ENCODE results near the gene PLCH2.

The PLCH2 gene

DNA sequence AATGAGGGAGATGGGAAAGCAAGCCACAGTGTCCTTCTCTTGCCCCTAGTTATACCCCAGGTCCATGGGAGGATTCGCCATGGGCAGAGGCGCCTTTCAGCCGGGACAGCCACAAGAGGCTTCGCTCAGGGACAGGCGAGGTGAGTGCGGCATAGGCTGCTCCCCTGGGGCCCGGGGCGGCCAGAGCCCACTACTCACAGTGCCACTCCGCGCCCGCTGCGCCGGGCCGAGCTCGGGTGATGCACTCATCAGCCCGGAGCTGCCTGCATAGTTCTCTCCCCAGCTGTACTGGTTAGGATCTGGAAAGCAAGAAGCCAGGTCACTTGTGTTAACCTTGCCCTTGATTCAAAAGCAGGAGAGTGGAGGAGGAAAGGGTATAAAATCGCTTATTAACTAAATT is 41.9 kb downstream of the PLCH2 start:
- DNase-seq: no peak

DNA sequence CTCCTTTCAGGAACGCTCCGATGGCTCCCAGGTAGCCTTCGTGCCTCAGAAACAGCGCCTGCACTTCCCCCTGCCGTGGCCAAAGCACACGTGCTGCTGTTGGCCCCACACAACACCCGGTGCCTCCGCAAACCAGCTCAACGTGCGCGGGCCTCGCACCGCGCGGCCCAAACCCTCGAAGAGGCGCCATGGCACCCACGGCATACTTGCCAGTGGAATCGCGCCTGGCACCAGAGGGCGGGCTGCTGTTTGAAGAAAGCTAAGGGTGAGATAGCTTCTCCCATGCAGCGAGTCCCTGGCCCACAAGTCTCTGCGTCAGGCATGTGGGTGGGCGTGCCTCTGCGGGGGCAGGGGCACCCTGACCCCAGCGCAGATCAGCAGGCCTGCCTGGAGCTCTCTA is 42.4 kb downstream of the PLCH2 start:
- no peak for DNase-seq

DNA sequence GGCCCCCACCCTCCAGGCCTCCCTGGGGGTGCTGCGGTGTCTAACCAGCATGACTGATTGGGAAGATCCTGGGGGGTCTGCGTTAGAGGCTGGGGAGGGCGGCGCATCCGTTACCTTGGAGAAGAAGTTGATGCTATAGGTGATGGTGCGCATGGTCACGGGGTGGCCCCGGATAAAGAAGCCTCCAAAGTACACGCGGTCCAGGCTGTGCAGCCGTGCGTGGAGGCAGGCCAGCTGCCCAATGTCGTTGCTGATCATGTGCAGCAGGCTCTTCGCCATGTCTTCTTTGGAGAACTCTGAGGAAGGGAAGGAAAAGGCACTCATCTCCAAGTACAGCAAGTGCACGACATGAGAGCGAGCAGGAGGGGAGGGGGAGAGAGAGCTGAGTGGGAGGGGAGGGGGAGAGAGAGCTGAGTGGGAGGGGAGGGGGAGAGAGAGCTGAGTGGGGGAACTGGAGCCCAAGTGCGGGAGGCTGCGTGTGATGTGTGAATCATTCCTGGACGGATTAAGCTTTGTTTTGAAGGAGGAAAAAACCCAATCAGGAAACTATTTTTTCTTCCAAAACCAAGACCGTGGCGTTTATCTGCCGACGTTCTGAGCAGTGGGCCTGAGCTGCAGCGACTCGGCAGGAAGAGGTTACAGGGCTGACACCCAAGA is 43.1 kb downstream of the PLCH2 start:
- no peak for DNase-seq

DNA sequence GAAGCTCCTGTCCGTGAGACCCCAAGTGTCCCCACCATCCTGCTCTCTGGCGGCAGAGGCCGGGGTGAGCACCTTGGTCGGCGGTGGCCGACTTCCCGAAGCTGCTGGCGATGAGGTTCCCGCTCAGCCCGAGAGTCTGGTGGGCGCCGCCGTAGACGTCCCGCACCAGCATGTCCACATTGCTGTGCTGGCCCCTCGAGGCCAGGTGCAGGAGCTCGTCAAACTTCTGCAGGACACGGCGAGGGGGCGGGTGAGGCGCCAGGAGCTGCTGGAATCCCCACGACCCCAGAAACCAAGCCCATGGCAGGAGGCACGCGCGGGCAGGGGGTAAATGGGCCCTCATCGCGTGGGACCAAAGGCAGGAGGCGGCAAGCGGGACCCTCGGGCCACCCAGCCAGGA is 43.6 kb downstream of the PLCH2 start:
- no peak for DNase-seq

DNA sequence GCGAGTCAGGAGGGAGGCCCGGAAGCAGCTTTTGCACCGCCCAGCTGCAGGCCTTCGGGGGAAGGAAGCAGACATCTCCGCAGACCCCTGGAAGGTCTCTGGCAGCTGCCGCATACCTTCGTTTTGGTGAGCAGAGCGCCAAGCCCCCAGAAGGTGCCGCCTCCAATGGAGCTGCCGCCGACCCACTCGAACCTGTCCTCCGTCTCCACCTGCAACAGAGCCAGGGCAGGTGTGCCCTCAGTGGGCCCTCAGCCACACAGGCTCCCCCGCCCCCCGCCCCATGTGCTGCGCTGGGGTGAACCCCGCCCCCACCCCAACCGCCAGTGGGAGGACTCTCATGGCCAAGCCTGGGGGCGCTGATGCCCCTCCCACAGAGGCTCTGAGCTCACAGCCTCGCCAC is 44.1 kb downstream of the PLCH2 start:
- DNase-seq: no peak

DNA sequence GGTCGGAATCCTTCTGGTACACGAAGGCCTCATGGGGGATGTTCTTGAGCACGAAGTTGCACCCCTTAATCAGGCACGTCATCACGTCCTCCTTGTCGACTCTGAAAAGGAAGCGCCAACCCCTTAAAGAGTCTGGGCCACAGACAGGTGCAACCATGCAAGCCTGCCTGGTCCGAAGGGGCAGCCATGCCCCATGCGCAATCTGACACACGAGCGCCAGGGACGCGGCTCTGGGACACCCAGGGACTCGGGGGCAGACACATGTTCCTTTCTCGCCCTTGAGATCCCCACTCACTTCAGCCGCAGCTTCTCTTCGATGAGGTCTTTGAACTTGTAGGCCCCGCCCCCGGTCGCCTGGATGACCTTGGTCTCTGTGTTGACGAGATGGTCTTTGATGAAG is 44.7 kb downstream of the PLCH2 start:
- DNase-seq: no peak

DNA sequence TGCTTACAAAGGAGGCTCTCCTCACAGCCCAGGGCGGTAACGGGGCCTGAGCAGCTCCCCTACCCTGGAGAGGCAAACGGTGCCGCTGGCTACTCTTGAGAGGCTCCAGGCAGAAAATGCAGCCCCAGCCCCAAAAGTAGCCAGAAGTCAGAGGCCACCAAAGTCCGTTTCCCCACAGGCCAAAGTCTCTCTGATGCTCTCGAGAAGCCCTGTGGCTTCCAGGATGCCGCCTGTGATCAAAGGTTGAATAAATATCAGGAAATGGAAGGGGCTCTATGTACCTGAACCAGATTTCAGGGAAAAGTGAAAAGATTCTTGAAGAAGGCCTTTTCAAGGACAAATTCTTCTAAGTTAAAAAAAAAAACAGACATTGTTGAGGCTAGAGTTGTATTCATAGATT is 46.1 kb downstream of the PLCH2 start:
- no peak for DNase-seq

DNA sequence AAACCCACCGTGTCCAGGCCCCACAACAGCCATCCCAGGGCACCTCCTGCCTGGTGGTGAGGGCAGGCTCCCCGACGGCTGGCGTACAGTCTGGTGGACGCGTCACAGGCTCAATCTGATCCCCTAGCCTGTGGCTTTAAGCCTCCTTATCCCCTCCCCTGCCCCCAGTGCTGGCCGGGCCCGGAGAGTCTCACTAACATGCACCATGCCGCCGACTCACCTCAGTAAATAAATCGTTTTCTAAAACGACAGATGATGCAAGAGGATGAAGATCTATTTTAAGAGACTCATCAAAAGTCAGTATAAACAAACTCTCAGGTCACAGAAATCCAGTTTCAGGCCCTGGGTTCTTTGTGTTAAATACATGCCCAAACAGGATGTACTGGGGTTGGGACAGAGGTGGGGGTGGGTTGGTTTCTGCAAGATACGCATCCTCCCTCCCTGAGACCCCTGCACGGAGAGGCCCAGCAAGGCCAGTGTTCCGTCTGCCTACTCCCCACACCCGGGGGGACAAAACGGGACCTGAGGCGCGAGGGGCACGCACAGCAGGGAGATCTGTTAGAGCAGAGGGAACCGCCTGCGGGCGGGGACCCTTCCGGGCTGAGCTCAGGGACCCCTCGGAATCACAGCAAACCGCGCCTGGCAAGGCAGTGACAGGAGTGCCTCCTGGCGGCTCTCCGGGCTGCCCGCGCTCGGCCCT is 47.3 kb downstream of the PLCH2 start:
- DNase-seq: no peak

DNA sequence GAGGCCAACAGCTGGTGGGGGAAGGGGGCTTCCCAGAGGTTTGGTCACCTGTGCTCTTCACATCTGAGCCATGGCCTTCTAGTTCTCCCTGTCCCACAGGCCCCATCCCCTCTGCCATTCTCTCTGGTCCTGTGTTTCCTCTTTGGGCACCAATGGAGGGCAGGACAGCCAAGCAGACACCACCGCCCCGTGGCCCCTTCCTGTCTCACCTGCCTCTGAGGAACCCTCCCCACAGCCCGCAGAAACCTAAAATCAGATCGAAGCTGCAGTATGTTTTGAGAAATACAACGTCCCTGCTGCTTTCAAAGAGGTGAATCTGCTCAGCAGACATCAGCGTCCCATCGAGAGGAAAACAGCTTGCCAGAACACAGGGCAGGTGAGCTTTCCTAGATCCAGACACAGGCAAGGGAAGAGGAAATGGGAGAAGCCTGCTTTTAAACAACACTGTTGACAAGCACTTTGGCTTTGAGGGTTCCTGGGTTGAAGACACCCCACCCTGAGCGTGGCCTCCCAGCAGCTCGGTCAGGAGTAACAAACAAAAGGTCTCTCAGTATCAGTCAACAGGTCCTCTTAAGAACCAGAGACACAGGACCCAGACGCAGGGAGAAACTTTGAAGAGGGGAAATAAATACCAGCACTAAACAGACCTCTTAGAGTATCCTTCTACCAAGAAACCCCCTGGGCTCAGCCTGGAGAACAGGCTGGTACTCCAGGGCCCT is 48.0 kb downstream of the PLCH2 start:
- DNase-seq: no peak

DNA sequence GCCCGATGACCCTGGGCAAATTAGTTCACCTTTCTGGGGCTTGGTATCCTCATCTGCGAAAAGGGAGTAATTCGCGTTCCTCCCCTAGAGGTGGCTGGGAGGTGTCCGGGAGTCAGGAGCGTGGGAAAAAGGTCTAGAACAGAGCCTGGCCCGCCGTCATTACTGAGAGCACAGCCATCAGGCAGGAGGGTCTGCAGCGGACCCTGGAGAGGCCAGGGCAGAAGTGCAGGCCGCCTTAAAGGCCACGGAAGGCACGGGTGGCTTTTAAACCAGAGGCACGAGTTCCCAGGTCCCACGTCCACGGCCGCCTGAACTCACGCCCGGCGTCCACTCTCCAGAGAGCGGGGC is 49.5 kb downstream of the PLCH2 start:
- no peak for DNase-seq

DNA sequence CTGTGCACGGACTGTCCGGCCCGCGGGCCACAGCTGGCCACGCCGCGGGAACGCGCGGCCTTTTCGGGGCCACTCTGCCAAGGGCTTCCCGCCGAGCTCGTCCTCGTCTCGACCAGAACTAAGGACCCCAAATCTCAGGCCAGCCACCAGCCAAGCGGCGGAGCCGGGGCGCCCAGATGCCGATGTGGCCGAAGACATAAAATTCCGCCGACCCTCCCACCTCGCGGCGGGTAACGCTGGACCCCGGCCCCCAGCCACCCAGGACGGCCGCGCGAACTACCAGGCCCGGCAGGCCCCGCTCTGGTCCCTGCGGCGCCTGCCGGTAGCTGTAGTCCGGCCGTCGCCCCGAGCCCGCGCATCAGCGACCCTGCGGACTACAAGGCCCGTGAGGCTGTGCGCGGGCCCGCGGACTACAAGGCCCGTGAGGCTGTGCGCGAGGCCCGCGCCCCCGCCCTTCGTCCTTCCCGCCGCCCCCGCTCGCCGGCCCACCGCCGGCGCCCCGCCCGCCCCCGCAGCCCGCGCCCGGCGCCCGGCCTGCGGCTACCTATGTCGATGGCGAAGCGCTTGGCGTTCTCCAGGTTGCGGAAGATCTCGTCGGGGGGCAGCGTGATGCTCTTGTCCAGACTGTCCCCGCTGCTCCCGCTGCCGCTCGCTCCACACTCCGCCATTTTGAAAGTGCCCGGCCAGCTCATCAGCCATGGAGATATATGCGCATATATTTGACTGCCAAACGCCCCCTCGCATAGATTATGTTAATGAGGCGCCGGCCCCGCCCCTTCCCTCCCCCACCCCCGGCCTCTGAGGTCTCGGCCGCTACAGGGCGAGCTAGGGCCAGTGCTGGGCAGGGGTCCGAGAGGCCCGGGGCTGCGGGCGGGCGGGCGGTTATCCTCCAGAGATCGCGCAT is 50.1 kb downstream of the PLCH2 start, which contains the start of gene PANK4:
PANK4 (minus strand) TSS at position 677 of the 904 bp plus-strand sequence; CDS start at position 668, 9 bp downstream.
- peak; percentile 94 for DNase-seq

DNA sequence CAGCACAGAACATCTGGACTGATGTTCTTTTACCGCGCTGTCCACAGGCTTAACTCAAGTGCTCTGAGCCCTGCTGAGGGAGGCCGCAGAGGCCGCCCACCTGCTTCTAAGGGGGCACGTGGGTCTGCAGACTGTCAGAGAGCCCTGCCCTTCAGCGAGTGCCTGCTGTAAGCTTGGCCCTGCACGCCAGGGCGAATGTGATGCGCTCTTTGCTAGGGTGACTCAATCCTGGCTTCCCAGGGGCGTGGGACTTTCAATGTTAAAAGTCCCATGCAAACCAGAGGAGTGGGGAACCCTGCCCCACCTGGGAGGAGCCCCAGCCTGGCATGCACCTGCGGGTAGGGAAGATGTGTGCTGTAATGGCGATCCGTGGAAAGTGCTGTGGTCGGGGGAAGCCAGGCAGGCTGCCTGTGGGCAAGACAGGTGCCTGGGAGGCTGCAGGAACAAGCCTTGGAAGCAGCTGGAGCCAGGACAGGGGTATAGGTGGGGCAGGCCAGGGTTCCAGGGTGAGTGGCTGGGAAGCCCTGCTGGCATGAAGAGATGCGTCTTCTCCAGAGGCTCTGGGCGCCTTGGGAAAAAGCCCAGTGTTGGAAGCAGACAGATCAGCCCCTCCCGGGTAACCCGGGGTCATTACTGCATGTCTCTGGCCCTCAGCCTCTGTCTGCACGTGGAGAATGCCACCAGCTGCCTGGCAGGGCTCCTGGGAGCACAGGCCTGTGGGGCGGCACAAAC is 50.9 kb downstream of the PLCH2 start:
- DNase-seq: no peak

DNA sequence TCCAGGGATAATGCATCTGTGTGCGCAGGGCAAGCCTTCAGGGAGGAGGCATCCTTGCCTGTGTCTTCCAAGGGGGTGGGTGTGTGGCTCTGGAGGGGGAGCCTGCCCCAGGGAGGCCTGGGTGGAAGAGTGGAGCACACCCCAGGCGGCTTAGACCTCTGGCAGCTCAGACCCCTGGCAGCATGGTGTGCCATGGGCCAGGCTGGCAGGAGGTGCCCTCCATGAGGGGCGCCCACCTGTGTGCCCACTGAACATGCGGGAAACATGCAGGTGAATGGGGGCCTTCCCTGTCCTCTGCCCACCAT is 51.4 kb downstream of the PLCH2 start:
- DNase-seq: no peak

DNA sequence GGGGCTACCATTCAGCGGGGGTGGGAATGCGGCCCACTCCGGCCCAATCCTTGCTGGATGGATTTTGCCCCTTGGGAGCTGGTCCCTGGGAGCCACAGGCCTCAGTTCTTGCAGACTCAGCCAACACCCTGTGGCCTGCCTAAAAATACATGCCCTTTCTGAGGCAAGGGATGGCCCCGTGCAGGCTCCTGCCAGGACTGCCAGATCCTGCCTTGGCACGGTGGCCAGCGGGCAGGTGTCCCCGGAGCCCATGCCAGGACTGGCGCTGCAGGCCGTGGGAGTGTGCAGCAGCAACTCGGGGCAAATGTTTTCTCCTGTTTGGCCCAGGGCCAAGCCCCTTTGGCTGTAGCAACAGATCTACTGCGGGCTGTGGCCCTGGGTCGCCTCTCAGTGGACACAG is 51.9 kb downstream of the PLCH2 start:
- no peak for DNase-seq

DNA sequence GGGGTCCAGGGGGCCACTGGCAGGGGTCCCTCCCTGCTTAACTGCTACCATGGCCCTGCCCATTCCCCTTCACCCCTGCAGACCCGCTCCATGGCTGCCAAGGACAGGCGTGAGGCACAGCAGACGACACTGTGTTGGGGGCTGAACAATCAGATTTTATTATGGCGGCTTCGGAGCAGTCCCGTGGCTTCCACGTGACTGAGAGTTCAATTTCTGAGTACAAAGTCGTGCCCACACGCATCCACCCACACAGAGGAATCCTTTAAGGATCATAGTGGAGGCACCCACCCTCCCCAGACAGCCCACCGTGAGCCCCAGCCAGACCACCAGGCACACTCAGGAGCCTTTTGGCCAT is 52.5 kb downstream of the PLCH2 start:
- no peak for DNase-seq

DNA sequence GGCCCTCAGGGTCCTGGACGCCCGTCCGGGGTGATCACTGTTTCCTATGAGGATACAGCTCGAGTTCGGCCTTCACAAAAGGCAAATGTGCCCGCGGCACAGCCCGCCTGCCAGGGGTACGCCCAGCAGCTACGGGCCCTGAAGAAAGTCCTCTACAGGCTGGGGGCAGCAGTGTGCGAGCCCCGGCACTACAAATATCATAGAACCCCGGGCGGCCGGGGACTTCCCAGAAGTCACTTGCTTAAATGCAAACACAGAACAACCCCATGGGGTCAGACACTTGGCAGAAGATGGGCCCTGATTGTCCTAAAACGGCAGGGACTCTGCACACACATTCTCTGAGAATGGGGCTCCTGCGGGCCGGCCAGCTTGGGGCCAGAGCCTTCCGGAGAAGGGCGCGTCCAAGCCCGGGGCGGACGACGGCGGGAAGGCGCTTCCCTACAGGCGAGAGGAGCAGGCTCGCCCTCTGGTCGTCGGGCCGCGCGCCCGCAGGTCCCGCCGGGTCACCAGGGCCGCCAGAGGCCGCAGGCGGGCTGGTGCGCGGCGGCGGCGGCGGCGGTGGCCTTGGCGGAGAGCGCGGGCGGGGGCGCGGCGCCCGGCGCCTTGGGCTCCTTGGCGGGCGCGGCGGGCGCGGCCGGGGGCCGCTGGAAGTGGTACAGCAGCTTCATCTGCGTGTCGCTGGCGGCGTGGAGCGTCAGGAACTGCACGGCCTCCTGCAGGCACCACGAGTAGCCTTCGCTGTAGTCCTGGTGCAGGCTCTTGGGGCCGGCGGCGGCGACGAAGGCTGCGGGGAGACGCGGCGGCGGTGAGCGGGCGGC is 53.1 kb downstream of the PLCH2 start:
- no peak for DNase-seq

DNA sequence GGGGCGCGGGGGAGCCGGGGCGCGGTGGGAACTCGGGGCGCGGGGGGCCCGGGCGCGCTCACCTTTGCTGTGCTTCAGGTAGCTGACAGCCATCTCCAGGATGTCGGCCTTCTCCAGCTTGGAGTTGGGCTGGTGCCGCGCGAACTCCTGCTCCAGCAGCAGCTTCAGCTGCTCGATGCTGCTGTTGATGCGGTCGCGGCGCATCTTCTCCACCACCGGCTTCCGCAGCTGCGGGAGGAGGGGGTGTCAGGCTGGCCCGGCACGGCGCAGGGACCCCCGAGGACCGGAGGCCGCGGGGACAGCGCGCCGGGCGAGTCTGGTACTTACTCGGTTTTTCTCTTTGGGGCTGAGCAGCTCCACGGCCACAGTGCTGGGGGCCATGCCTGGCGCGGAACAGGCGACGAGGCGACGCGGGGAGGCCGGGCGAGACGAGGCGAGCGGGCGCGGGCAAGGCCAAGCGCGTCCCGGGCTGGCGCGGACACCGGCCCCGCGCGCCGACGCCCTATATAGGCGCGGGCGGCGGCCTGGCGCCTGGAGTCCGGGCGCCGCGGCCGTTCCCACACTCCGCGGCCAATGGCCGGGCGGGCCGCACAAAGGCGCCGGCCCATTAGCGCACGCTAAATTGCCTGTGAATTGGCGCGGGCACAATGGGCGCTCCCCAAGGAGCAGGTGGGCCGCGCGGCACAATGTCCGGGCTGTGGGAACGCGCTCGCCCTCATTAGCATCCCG is 53.9 kb downstream of the PLCH2 start, which contains the start of gene HES5:
HES5 (minus strand) TSS at position 480 of the 729 bp plus-strand sequence; CDS start at position 381, 99 bp downstream.
- DNase-seq: no peak

DNA sequence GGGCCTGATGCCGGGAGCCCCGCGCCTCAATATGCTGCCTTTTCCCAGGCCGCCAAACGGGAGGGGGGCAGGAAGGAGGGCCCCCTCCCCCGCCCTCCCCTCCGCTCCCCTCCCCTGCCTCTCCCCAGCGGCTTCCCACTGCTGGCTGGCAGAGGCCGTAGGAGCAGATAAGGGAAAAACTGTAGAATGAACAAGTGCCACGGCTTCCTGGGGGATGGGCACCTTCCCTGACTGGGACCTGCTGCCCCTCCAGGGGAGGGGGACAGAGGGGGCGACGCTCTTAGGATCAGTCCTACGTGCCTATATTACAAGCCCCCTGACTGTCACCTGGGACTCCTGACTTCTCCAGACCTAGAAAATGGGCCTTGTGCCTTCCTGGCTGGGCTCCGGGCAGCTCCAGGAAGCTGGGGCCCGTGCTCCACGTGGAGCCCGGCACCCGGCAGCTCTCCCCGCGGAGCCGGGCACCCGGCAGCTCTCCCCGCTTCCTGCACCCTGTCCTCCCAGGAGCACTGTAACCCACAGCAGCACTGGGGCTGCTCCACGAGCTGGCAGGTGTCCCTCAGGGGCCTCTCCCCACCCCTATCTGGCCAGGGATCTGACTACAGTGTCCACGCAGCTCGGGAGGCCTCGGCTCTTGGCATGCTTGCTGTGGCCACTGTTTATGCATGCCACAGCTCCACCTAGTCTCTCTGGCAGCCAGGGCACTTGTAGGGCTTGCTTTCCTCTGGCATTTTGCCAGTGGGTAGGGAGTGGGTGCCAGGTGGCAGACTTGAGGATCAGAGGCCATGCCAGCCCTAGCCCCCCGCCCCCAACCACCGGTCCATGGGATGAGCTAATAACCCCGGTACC is 54.6 kb downstream of the PLCH2 start:
- peak; percentile 37 for DNase-seq

DNA sequence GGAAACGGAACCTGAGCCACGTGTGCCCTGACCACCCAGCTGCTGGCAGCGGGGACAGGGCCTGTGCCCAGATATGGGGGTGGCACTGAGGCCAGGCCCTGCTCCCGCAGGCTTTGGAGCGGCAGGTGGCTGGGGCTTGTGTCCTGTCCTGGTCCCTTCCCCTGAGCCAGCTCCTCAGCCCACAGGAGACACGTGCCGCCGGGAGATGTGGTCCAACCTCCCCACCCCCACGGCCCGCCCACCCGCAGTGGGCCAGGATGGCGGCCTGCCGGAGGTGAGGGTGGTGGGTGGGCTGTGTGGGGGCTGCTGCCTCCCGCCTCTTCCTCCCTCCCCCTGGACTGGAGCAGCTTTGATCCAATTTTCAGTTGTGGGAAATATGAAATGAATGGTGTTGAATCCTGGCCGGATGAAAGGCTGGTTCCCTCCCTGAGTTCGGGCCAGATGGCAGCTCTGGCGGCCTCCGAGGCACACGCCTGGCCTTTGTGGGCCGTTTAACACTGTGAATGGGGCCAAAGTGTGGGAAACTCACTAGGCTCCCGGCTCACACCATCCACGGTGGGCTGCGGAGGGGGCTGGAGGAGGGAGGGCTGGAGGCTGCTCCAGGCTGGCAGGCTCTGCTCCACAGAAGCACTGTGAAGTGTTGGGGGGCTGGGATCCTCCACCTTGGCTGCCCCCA is 56.5 kb downstream of the PLCH2 start:
- no peak for DNase-seq
